GM12874 (cell line): ENCODE data around the gene GPRC6A.

Experiments used
- TF ChIP-seq, protein P1 (sequence below): IDR thresholded peaks from 2 replicates; pipeline ENCODE4 v1.5.1; 2011; ENCODE audit warnings: low read depth, mild to moderate bottlenecking, control low read depth, low read length, moderate library complexity; ENCODE audit not compliant: insufficient read depth

The GPRC6A gene, protein sequence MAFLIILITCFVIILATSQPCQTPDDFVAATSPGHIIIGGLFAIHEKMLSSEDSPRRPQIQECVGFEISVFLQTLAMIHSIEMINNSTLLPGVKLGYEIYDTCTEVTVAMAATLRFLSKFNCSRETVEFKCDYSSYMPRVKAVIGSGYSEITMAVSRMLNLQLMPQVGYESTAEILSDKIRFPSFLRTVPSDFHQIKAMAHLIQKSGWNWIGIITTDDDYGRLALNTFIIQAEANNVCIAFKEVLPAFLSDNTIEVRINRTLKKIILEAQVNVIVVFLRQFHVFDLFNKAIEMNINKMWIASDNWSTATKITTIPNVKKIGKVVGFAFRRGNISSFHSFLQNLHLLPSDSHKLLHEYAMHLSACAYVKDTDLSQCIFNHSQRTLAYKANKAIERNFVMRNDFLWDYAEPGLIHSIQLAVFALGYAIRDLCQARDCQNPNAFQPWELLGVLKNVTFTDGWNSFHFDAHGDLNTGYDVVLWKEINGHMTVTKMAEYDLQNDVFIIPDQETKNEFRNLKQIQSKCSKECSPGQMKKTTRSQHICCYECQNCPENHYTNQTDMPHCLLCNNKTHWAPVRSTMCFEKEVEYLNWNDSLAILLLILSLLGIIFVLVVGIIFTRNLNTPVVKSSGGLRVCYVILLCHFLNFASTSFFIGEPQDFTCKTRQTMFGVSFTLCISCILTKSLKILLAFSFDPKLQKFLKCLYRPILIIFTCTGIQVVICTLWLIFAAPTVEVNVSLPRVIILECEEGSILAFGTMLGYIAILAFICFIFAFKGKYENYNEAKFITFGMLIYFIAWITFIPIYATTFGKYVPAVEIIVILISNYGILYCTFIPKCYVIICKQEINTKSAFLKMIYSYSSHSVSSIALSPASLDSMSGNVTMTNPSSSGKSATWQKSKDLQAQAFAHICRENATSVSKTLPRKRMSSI

DNA sequence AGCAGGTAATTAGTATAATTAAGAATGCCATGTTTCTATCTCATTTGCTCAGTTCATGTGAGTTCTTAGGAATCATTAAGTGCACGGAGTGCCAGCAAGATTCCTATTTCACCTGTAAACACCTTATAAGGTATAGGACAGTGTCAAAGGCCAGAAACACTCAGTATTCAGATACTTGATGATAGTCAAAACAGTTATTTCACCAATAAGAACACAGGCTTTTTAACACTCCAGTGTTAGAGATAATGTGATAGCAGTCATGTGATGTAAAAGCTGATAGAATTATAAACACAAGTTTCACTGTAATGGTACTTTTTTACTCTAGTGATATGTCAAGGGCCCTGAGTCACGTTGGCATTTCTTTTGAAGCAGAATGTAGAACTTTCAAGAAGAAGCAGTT lies at the start of gene GPRC6A:
TSS of gene GPRC6A (minus strand) at position 101 of the 400 bp plus-strand sequence. CDS start at position 31, 70 bp downstream.
- TF ChIP-seq, protein P1, sequence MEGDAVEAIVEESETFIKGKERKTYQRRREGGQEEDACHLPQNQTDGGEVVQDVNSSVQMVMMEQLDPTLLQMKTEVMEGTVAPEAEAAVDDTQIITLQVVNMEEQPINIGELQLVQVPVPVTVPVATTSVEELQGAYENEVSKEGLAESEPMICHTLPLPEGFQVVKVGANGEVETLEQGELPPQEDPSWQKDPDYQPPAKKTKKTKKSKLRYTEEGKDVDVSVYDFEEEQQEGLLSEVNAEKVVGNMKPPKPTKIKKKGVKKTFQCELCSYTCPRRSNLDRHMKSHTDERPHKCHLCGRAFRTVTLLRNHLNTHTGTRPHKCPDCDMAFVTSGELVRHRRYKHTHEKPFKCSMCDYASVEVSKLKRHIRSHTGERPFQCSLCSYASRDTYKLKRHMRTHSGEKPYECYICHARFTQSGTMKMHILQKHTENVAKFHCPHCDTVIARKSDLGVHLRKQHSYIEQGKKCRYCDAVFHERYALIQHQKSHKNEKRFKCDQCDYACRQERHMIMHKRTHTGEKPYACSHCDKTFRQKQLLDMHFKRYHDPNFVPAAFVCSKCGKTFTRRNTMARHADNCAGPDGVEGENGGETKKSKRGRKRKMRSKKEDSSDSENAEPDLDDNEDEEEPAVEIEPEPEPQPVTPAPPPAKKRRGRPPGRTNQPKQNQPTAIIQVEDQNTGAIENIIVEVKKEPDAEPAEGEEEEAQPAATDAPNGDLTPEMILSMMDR = no peak

DNA sequence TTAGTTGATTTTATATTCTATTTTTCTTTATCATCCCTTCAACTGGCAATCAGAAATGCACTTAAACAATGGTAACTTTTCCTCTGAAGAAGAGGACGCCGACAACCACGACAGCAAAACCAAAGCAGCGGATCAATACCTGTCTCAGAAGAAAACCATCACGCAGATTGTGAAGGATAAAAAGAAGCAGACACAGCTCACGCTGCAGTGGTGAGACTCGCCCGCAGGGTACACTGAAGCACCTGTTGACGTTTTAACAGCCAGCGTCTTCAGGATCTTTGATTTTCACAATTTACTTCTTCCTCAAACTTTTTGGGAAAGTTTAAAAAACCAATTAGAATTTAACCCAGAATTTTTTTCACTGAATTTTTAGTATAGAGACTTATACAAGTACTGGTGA lies 48.9 kb upstream of the GPRC6A start:
- TF ChIP-seq, protein P1 = no peak

DNA sequence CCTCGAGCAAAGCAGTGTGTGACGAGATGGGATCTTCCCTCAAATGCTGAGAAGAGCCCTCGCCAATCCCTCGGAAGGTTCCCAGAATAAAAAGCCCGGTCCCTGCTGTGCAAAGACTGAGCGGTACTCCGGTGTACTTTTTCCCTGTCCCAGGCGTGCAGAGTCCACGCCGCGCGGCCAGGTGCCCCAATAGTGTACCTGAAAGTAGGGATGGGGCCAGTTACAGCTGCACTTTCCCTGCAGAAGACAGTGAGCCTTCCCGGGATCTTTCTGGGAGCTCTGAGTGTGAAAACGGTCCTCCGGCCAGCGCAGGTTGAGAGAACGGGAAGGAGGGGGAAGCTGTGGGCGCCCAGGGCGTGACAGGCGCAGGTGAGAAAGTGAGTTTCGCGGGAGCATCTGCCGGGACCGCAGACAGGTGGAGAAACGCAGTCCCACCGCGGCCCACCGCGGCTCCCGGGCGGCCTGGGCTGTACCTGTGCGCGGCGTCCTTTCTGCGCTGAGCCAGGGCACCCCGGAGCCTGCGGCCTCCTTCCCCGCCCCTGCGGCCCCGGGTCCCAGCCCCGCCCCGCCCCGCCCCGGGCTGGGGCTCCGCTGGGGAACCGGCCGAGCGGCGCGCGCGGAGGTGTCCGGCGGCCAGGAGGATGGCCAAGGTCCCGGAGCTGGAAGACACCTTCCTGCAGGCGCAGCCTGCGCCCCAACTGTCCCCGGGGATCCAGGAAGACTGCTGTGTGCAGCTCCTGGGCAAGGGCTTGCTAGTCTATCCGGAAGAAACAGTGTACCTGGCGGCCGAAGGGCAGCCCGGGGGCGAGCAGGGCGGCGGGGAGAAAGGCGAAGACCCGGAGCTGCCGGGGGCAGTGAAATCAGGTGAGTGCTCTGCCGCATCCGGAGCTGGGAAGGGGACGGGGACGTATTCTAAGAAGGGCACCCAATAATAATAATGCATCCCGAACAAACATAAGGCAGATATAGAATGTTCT lies 48.0 kb upstream of the GPRC6A start, which contains the start of gene RFX6:
TSS of gene RFX6 (plus strand) at position 608 of the 977 bp plus-strand sequence. CDS start at position 642, 34 bp downstream.
- TF ChIP-seq, protein P1 = no peak

DNA sequence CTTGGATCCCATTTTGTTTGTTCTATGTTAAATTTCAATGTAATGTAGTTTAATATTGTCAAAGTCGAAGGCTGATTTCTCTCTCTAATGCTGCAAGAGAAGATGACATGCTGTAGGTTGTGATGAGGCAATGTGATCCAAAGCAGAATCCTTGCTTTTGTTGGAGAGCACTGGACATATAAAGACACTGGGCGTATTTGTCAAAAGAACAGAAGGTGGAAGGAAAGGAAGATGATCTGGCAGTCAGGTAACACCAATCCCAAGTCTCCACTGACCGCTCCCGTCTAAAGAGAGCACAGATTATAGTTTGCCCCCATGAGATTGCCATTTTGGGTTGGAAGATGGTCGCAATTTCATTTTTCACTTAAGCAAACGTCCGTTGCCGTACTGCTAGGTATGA lies 47.2 kb upstream of the GPRC6A start:
- TF ChIP-seq, protein P1 = no peak

DNA sequence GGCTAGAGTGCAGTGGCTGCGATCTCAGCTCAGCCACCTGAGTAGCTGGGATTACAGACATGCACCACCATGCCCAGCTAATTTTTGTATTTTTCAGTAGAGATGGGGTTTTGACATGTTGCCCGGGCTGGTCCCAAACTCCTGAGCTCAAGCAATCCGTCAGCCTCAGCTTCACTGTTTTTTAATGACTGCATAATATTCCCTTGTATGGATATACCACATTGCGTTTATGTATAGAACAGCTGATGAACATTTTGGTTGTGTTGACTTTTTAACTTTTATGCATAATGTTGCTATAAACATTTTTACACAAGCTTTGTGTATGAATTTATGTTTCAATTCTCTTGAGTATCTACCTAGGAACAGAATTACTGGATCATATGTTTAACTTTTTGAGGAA lies 43.9 kb upstream of the GPRC6A start:
- TF ChIP-seq, protein P1 = no peak

DNA sequence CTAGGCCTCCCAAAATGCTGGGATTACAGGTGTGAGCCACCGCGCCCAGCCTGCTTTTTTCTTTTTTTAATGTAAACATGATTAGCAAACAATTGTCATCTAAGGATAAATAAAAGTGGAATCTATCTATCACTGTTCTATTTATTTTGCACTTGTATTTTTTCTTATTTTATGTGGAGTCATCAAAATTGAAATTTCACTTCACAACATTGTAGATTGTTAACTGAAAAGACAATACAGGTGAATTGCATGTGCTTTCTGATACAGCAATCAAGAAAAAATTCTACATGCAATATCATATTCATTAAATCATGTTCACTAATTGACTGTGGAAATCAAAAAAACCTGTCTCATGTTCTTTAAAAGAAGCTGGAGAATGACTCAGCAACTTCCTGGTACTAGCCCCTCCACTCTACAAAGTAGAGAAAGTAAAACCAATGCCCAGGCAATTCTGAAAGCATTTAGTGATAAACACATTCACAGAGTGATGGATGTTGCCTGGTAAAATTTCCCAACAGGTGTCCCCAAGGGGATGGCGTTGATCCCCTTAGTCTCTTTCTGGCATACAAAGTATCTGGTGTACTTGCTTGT lies 37.5 kb upstream of the GPRC6A start:
- TF ChIP-seq, protein P1 = no peak
